ENCODE results near the gene HTT-AS.
A peak's percentile ranks its signal among the peaks of the same experiment; 100 is the strongest.
"Not testable (repeated sequence)": the region's sequence is repeated elsewhere in the genome, so short reads cannot be mapped to it uniquely, and the experiment has no call there.

HTT-AS gene

DNA sequence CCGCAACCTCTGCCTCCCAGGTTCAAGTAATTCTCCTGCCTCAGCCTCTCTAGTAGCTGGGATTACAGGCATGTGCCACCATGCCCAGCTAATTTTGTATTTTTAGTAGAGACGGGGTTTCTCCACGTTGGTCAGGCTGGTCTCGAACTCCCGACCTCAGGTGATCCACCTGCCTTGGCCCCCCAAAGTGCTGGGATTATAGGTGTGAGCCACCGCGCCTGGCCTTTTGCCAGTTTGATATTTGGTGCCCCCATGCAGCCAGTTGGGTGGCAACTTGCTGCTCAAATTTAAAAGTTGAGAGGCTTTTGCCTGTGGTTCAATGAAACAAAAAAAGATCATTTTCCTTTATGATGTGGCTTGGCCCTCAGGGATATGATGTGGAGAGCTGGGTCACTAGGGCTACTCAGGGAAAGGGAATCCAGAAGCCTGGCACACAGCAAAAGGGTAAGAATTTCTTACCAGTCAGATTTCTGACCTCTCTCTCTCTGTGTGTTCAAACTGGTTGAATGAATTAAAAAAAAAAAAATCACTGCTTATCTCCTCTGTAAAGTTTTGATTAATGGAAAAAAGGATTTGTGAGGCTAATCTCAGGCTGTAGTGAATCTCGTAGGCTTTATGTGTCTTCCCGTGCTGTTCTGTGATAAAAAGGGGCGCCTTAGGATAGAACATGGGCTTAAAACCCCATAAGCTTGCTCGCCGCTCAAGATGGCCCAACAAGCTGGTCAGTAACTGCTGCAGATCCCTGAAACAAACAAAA lies 23.0 kb downstream of the HTT-AS start:
- DNase-seq (ENCODE audit: low spot score), result not testable (repeated sequence)

DNA sequence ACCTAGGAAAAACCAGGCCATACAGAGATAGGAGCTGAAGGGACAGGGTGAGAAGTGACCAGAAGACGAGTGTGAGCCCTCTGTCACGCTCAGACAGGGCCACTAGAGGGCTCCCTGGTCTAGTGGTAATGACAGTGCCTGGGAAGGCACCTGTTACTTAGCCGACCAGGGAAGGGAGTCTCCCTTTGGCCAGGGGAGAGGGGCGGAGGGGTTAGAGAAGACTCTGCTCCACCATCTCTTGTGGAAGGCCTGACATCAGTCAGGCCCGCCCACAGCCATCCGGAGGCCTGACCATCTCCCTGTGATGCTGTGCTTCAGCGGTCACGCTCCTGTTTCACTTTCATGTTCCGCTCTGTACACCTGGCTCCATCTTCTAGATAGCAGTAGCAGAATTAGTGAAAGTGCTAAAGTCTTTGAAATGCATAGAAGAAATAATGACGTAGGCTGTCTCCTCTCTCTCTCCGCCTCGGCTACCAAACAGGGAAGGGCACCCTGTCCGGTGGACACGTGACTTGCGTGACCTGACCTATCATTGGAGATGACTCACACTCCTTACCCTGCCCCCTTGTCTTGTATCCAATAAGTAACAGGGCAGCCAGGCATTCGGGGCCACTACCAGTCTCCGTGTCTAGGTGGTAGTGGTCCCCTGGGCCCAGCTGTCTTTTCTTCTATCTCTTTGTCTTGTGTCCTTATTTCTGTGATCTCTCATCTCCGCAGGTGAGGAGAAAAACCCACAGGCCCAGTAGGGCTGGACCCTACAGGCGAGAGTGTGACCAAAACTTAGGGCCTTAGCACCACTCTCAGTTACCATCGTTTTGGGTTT lies 26.7 kb downstream of the HTT-AS start:
- peak; percentile 70 for DNase-seq (ENCODE audit: low spot score)

DNA sequence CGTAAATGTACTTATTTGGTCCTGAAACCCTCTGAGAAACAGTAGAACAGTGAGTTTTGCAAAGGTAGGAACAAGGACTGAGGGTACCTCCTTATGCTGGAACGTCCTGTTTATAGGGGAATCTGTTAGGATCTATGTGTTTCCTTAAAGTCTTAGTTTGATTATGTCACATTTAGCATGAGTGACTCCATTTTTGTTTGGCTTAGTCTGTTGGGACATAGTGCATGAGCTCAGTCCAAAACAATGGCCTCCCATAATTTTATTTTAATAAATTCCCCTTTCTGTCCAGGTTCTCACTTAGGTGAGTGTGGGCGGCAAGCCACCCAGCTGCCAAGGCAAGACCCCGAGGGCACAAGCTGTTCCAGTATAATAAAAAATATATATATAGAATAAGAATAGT lies 27.7 kb downstream of the HTT-AS start:
- no peak for DNase-seq (ENCODE audit: low spot score)

DNA sequence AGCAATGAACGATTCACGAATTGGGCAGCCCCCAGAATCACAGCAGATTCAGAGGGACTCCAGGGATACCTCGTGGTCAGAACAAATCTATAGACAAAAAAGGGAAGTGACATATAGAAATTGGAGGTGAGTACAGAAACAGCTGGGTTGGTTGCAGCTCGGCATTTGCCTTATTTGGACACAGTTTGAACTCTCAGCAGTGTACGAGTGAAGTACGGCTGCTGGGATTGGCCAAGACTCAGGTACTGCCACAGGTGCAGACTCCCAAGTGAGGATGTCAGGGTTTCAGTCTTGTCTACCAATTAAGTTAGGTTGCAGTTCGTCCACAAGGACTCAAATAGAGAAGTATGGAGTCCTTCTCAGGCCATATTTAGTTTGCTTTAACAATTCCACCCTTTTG lies 28.2 kb downstream of the HTT-AS start:
- no peak for DNase-seq (ENCODE audit: low spot score)

DNA sequence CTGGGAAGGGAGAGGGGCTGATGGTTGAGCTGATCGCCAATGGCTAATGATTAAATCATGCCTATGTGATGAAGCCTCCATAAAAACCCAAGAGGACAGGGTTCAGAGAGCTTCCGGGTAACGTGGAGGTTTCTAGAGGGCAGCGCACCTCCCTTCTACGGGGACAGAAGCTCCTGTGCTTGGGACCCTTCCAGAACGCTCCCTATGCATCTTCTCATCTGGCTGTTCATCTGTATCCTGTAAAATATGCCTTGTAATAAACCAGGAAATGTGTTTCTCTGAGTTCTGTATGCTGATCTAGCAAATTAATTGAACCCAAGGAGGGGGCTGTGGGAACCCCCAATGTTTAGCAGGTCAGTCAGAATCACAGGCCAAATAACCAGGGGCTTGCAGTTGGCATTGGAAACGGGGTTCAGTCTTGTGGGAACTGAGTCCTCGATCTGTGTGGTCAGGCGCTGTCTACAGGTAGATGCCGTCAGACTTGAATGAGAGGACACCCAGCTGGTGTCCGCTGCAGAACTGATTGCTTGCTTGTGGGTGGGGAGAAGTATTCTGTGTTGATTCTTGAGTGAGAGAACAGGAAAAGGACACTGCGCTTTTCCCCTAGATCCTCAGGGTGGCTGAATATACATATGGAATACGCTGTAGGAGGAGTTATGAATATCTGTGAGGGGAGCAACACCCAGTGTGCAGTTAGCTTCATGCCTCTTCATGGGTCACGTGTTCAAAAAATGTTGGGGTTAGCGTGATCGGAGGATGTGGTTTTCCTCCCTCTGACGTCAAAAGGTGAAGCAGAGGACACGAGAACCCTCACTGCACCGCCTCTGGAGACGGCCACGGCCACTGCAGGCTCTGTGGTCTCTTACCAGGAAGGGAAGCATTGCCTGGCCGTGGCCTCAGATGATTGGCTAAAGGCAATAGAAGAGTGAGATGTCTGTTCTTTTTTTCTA lies 29.2 kb downstream of the HTT-AS start:
- no peak for DNase-seq (ENCODE audit: low spot score)

DNA sequence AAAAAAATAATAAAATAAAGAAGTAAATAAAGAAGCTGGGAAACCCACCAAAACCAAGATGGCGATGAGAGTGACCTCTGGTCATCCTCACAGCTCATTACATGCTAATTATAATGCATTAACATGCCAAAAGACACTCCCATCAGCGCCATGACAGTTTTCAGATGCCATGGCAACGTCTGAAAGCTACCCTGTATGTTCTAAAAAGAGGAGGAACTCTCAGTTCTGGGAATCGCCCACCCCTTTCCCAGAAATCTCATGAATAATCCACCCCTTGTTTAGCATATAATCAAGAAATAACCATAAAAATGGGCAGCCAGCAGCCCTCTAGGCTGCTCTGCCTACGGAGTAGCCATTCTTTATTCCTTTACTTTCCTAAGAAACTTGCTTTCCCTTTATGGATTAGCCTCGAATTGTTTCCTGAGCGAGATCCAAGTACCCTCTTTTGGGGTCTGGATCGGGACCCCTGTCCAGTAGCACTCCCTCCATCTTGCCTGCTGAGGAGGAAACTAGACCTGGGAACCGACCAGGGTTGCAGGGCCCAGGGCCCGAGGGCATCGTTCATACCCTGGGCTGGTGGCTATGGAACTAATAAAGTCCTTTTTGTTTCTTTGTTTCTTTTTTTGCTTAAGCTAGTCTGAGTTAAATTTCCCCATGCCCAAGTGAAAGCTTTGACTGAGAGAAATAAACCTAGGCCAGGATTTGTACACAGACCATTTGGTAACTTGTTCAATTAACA lies 30.9 kb downstream of the HTT-AS start:
- no peak for DNase-seq (ENCODE audit: low spot score)

DNA sequence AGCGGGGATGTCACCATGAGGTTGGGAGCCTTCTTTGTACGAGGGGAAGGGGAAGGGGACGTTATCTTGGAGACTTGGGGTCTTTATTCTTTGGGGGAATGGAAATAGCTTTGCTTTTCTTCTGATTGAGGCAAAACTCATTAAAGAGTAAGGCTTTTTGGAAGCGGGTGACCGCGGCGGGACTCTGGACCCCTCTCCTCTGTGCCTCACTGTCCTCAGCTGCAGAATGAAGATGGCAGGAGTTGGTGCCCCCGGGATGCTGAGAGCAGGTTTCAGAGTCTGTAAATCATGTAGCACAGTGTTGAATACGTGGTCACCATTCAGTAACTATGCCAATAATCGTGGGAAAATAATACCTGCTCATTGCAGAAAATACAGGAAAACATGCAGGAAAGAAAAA lies 32.1 kb downstream of the HTT-AS start:
- DNase-seq (ENCODE audit: low spot score), result no peak

DNA sequence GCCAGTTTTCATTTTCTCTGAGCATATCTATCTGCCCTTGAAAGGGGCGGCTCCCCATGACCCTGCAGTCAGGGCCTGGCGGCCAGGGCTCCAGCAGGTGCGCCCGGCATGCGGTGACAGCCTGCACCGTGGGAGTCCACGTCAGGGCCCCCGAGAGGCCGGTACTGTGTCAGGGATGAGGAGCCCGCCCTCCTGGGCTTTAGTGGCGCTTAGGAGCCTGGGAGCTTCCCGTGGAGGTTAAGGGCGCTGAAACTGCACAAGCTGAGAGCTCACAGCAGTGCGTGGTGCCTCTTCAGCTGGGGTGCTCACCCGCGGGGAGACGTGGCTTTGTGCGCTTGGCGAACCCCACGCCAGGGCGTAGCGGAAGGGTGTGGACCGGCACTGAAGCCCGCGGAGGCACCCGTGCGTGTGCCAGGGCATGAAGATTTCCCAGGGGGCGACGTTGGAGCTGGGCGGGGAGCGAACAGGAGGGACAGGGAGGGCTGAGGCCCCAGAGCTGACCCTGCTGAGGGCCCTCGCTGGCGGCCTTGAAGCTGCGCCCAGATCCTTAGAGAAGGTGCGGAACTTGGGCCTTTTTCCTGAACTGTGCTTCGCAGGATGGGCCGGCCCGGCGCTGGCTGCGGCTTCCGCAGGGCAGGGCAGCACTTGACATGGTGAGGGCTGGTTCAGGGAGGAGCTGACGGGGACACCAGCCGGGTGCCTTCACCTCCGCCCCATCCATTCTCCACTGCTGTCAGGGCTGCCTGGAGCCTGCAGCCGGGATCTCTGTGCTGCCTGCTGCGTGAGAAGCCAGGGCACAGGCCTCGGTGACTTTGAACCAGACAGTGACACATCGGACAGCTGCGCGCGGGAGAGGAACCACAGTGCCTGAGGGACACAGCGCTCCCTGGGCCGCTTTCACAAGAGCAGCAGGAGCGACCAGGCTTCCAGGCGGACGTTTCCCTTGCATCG lies 32.9 kb downstream of the HTT-AS start:
- DNase-seq (ENCODE audit: low spot score), result no peak

DNA sequence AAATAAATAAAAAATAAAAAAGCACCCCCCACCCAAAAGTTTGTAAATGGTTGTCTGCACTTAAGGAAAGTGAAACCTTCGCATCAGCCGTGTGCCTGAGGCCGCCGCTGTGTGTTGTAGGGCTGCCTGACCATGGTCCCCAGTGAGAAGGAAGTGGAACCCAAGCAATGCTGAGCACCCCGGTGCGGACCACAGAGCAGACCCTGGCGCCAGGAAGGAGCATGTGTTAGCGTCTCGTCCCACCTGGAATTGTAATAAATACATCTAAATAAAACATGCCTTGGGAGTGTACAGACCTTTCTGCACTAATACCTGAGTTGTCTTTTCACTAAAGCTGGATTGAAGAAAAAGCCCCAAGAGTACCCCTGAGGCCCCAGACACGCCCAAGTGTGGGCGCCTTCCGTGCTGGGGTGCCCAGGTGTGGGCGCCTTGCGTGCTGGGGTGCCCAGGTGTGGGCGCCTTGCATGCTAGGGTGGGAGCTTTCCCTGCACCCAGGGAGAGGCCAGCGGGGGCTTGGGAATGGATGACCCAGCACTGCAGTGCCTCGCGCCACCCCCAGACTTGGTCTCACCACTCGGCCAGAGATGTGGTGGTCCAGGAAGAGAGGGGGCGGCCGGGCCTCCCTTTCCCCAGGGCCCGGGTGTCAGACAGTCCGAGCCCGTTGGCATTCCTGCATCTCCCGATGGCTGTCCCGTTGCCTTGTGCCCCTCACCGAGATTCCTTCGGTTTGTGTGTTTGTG lies 33.7 kb downstream of the HTT-AS start:
- no peak for DNase-seq (ENCODE audit: low spot score)

DNA sequence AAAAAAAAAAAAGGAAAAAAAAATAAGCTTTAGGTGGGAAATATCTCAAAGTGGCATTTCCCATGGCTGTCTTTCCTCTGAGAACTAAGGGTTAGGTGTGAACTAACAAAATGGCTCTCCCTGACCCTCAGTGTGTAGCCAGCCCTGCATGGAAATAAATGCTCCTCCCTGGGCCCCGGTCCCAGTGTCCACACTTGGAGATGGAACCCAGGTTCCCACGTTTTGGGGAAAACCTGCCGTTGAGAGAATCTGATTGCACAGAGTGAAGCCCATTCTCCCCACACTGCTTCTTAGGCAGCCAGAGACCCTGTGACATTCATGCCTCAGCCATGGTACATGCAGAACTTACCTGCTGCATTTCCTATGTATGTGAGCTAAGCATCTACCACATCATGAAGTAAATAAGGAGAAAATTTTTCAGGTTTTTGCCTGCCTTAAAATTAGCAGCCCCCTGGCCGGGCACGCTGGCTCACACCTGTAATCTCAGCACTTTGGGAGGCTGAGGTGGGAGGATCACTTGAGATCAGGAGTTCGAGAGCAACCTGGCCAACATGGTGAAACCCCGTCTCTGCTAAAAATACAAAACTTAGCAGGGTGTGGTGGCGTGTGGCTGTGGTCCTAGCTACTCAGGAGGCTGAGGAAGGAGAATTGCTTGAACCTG lies 34.5 kb downstream of the HTT-AS start:
- no peak for DNase-seq (ENCODE audit: low spot score)

DNA sequence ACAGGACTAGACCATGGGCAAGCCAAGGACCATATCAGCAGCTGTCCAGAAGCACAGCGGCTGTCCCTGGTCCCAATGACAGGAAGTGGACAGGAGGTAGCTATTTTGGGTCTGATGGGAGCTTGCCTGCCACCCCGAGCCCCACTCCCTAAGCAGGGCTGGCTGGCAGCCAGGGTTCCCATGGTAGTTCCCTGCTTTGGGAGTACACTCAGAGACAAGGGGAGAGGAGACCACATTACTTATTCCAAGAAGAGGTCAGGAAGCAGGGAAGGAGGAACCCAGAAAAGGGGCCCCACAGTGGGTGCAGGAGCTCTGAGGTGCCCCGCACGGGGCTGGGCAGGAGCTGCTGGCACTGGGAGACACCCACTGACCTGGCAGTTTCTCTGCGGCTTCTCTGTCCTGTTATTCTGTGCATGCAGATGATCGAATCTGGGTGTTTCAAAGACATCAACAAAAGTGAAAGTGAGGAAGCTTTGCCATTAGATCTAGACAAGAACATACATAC lies 36.3 kb downstream of the HTT-AS start:
- DNase-seq (ENCODE audit: low spot score), result no peak

DNA sequence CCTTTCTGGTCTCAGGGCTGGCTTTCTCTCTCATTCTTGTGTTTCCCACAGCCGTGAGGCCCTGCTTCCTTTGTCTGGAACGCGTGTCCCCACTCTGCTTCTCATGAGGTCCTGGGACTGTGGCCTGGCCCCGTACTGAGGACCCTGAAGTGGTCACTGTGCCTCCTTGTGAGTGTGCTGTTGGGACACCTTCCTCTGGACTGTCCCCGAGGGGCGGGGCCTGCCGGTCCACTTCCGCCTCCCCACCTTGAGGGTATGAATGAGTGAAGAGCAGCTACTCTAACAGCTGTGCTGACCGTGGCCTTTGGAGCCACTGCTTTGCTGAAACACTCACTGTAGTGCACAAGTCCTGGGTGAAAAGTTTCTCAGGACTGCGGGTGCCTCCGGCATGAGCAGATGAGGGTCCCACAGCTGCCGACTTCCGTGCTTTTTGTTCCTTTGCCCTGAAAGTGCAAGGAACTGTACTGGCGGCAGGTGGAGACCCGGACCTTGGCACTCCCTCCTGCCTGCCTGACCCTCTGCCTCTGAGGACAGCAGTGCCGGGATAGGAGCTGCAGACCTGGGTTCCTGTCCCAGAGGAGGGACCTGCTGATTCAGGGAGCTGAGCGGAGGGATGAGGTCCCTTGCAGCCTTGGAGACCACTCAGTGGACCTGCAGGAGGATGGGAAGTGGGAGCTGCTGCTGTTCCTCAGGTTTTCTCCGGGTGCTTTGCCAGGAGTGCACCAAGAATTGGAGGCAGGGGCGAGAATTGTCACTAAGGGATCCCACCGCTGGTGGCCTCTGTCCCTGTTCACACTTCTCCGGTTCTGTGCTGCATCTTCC lies 38.0 kb downstream of the HTT-AS start:
- no peak for DNase-seq (ENCODE audit: low spot score)

DNA sequence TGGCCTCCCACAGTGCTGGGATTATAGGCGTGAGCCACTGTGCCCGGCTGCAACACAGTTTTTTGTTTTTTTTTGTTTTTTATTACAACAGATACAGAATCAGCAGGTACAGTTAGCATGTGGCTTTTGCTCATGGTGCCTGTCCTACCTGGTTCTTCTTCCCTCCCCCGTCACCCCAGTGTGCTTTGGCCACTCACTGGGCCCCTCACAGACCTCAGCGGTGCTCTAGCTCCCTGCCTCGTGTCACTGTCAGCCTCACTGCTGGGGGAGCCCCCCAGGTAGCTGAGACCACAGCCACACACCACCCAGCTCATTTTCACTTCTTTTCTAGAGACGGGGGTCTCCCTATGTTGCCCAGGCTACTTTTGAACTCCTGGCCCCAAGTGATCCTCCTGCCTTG lies 38.7 kb downstream of the HTT-AS start:
- DNase-seq (ENCODE audit: low spot score), result no peak

DNA sequence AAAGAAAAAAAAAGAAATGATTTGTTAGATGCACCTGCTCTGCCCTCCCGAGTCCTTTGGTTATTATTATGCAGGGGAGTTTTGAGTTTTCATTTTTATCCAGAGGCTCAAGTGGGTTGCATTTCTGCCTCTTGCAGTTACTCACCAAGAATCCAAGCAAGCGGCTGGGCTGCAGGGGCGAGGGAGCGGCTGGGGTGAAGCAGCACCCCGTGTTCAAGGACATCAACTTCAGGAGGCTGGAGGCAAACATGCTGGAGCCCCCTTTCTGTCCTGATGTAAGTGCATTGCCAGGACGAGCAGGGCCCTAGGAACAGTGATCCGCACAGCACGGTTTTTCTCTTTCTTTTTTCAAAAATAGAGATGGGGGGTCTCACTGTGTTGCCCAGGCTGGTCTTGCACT lies 39.1 kb downstream of the HTT-AS start:
- no peak for DNase-seq (ENCODE audit: low spot score)

DNA sequence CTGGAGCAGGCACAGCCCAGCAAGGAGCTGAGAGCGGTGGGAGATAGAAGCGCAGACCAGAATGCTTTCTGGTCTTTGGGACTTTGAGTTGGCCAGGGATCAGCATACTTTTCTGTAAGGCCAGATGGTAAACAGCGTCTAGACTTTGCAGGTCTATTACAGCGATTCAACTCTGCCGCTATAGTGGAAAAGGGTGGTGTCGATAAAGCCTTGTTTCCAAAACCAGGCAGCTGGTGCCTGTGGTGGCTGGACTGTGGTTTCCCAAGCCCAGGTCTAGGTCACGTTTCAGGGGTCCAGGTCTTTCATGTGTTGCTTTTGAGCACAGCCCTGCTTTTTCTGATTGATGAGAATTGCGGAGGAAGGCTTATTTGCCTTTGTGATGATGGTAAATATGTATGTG lies 40.1 kb downstream of the HTT-AS start:
- DNase-seq (ENCODE audit: low spot score), result no peak

DNA sequence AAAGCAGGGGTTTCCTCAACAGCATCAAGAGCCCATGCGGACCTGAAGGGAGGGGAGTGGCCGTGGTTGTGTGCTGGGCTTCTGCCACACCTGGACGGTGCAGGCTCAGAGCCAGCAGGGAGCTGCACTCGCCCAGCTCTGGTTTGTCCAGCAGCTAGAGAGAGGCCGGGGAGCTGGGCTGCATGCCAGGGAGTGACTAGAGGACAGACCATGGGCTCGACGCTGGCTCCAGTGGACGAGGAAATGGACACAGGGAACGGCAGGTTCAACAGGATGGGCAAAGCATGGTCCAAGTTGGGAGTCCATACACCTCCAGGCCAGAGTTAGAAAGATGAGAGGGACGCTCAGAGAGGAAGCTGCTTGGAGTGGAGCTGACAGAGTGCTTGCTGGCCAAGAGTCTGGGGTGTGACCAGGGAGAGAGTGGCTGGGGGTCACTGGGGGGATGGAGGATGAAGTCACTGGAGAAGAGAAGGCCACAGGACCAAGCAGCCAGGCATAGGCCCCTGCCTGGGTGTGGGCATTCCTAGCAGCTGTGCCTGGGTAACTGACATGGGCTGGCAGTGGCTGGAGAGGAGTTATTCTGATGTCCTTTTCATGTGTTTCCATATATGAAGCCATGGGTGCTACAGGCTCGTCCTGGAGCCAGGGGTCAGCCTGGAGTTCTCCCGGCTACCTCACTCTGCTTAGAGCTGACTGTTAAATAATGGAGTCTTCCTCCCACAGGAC lies 42.8 kb downstream of the HTT-AS start:
- no peak for DNase-seq (ENCODE audit: low spot score)

DNA sequence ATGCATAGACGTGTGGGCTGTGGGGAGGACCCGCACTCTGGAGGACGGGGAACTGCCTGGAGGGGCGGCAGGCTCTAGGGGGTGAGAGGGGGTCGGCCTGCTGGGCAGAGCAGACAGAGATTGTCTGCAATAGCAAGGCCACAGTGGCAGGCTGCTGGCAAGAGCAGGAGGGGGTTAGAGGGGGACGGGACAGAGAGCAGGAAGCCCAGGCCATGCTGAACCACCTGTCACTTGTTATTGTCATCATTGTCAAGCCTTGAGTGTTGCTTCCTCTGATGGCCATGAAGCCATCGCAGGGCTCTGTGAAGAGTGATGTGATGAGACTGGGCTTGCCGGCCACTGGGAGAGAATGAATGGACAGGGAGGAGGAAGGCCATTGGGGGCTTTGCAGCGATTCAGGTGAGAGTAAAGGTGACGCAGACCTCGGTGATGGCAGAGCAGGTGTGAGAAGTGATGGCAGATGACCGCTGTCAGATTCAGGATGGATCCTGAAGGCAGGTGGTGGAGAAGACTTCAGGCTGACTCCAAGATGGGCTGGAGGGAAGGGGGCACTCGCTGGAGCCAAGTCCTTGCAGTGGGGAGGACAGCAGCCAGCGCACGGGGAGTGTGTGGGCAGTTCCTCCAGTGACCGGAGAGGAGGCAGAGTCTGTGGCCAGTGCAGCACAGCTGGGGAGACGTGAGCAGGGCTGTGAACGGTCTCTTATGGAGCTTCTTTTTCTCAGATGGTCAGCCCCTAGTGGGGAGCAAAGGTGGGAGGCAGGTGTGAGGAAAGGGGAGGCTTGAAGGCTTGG lies 43.6 kb downstream of the HTT-AS start:
- no peak for DNase-seq (ENCODE audit: low spot score)

Measured in ecto neural progenitor cell (in vitro differentiated cells).